Ascending aorta (tissue), 2 donors: ENCODE data around the gene CDC26. TPM values are rescaled to one million over a fixed set of nuclear protein-coding genes. Genes with fewer than 3 reads are reported as not detected.
"Not testable (repeated sequence)": the region's sequence is repeated elsewhere in the genome, so short reads cannot be mapped to it uniquely, and the experiment has no call there.

Experiments
- DNase-seq, 2 donors: peaks; one replicate each; pipeline ENCODE4 v3.0.0-alpha.2; 2019; ENCODE audit warnings: low spot score in 2 of 2
- H3K27ac ChIP-seq, 2 donors: fragments of 200-600 bp; sonication (generic); one replicate each; pipeline ENCODE4 v1.5.1; 2016 to 2017; ENCODE audit warnings: mild to moderate bottlenecking in 1 of 2
- H3K27me3 ChIP-seq: fragments of 200-600 bp; sonication (generic); one replicate; pipeline ENCODE4 v1.5.1; 2017
- H3K36me3 ChIP-seq, 2 donors: fragments of 200-600 bp; sonication (generic); one replicate each; pipeline ENCODE4 v1.5.1; 2016
- H3K4me1 ChIP-seq, 2 donors: fragments of 200-600 bp; sonication (generic); one replicate each; pipeline ENCODE4 v1.5.1; 2016 to 2017; ENCODE audit warnings: mild to moderate bottlenecking in 1 of 2
- H3K4me3 ChIP-seq, 2 donors: fragments of 200-600 bp; sonication (generic); one replicate each; pipeline ENCODE4 v1.5.1; 2016 to 2017; ENCODE audit warnings: mild to moderate bottlenecking in 1 of 2
- H3K9me3 ChIP-seq, 2 donors: fragments of 200-600 bp; sonication (generic); one replicate each; pipeline ENCODE4 v1.5.1; 2016
- CTCF ChIP-seq, 3 experiments: fragments of 200-600 bp in 2 of 3; fragments of 450-650 bp in 1 of 3; sonication (generic) in 2 of 3; IDR thresholded peaks; one replicate each; pipeline ENCODE4 v1.5.1; 2016 to 2019; ENCODE audit warnings: antibody characterized with exemption in 3 of 3, mild to moderate bottlenecking in 1 of 3, moderate library complexity in 1 of 3
- intact Hi-C: fragments of 100-400 bp; cut with DNase I; formaldehyde crosslinking; loops from one replicate; pipeline ENCODE4 v1.15.1; 2023
- total RNA-seq: library from RNA; depleted of rRNA; stranded (reverse); fragments of >200 nt; gene quantifications from one replicate; pipeline ENCODE4 v1.1.0, GENCODE V29; 2016

The CDC26 gene
- total RNA-seq, 1 donor from 2014 or later: 1.2 TPM

- Histone ChIP-seq H3K36me3 (peaks cover 19 to 45% of the 10 kb centered on the region in 2 donors), H3K4me3 (no peak overlapping the region), H3K9me3 (no peaks in the 10 kb centered on the region), H3K27me3 (no peaks in the 10 kb centered on the region), H3K4me1 (no peaks in the 10 kb centered on the region), H3K27ac (no peak overlapping the region)
- no peak for TF ChIP-seq CTCF (IDR thresholded peaks at IDR 0.05)
- DNase-seq: no peak
- intact Hi-C loops: no loop called here
Measured at GRCh38 chr9:113258282-113258681, 17.1 kb downstream of the CDC26 start.

DNA sequence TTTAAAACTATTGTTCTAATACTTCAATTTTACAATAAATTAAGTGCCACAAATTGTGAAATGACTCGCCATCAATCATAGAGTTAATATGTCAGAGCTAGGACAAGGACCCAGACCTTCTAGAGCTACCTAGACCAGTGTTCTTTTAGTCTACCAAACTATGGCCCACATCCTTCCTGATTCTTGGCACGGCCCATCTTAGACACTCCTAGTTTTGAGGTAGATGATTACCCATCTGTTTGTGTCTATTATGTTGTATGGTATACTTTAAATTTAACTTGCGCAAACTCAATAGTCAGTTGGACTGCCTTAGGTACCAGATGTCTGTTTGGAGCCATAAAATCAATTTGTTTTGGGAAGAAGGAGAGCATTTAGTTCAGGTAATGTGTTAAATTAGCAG is 17.5 kb downstream of the CDC26 start:
- Histone ChIP-seq H3K9me3 (no peaks in the 10 kb centered on the region), H3K4me1 (no peaks in the 10 kb centered on the region), H3K4me3 (no peak overlapping the region), H3K27me3 (no peaks in the 10 kb centered on the region), H3K36me3 (peaks cover 17 to 45% of the 10 kb centered on the region in 2 donors), H3K27ac (no peak overlapping the region)
- TF ChIP-seq CTCF (IDR thresholded peaks at IDR 0.05): no peak
- intact Hi-C loops: no loop called here
- no peak for DNase-seq

- no peak overlapping the region for H3K27ac ChIP-seq
- peaks cover 9 to 36% of the 10 kb centered on the region in 2 donors for H3K36me3 ChIP-seq
Measured at GRCh38 chr9:113255438-113255837, 19.9 kb downstream of the CDC26 start.

DNA sequence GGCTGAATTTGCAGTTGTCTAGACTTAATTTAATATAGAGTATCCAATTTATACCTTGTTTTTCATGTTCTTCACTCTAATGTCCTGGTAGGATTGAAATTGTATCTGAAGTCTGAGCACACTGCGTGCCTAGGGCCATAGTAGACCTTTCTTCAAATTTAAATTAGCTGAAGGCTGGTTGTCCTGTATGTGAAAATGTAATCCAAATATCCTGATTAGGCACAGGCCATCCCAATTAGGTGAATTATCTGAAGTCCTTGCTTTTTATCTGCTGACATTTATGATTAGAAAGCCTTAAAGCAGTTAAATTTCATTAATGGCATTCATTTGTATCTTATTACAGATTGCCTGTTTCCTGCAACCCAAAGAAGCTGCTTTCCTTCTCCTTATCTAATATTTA is 20.4 kb downstream of the CDC26 start:
- intact Hi-C loops: no loop called here
- H3K27ac ChIP-seq: no peak overlapping the region
- no peaks in the 10 kb centered on the region for H3K27me3 ChIP-seq
- DNase-seq: no peak
- no peaks in the 10 kb centered on the region for H3K9me3 ChIP-seq
- H3K36me3 ChIP-seq: peaks cover 9 to 32% of the 10 kb centered on the region in 2 donors
- H3K4me3 ChIP-seq: no peak overlapping the region
- TF ChIP-seq CTCF (IDR thresholded peaks at IDR 0.05): no peak
- H3K4me1 ChIP-seq: no peaks in the 10 kb centered on the region

More at GRCh38 chr9:113255438-113255837, 19.9 kb downstream of the CDC26 start:
- no peak for DNase-seq
- Histone ChIP-seq H3K4me1 (no peaks in the 10 kb centered on the region), H3K9me3 (no peaks in the 10 kb centered on the region), H3K4me3 (no peak overlapping the region), H3K27me3 (no peaks in the 10 kb centered on the region)
- TF ChIP-seq CTCF (IDR thresholded peaks at IDR 0.05): no peak
- intact Hi-C loops: no loop called here

DNA sequence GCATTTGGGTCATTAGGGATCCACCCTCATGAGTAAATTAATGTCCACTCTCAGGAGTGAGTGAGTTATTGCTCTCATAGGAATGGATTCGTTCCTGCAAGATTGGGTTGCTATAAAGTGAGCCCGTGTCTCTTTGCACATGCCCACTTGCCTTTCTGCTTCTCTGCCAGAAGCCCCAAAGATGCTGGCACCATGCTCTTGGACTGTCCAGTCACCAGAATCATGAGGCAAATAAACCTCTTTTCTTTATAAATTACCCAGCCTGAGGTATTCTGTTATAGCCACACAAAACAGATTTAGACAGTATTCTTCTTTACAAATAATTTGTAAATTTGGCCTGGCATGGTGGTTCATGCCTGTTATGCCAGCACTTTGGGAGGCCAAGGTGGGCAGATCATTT is 24.6 kb downstream of the CDC26 start:
- intact Hi-C loops: no loop called here
- Histone ChIP-seq H3K4me3 (no peak overlapping the region), H3K9me3 (no peaks in the 10 kb centered on the region), H3K27me3 (no peaks in the 10 kb centered on the region), H3K27ac (no peak overlapping the region), H3K4me1 (no peaks in the 10 kb centered on the region), H3K36me3 (no peaks in the 10 kb centered on the region)
- DNase-seq: no peak
- TF ChIP-seq CTCF (IDR thresholded peaks at IDR 0.05): no peak

GRCh38 chr9:113249661-113250060 is 25.7 kb downstream of the CDC26 start:
- intact Hi-C loops, H3K4me3 ChIP-seq, H3K27ac ChIP-seq, H3K4me1 ChIP-seq, H3K27me3 ChIP-seq, H3K9me3 ChIP-seq, H3K36me3 ChIP-seq, DNase-seq: not testable (repeated sequence)
